MCF 10A (cell line): Measurements from ENCODE around the gene CAMK2G. TPM values are rescaled to one million over a fixed set of nuclear protein-coding genes. Genes with fewer than 3 reads are reported as not detected.
A peak's percentile ranks its signal among the peaks of the same experiment; 100 is the strongest.

Source experiments
- BruUV-seq: library from RNA; stranded (reverse); fragments of 400-500 nt; replicated peaks from 2 replicates; lab custom pipeline; 2021; lab: Mats Ljungman, UMichigan
- CTCF ChIA-PET: fragments of 300-600 bp; sonication (Branson Sonifier 250); formaldehyde crosslinking; extraction: SDS; loops from one replicate; lab custom pipeline; 2021; ENCODE audit warnings: antibody characterized with exemption, inconsistent platforms; lab: Yijun Ruan, JAX
- POLR2A ChIA-PET: fragments of 300-600, 350-650 bp; sonication (Branson Sonifier 250); formaldehyde crosslinking; extraction: SDS; loops from one replicate; lab custom pipeline; 2020; ENCODE audit warnings: antibody characterized with exemption, inconsistent platforms; lab: Yijun Ruan, JAX
- DNase-seq: peaks from one replicate; pipeline ENCODE4 v3.0.0-alpha.2; 2018; ENCODE audit not compliant: unreplicated experiment
- H3K27ac Mint-ChIP-seq: one replicate; pipeline ENCODE4 v1.8.0; 2022; ENCODE audit warnings: mild to moderate bottlenecking, low read depth, mixed read lengths; ENCODE audit not compliant: unreplicated experiment
- H3K27me3 Mint-ChIP-seq: one replicate; pipeline ENCODE4 v1.8.0; 2022; ENCODE audit warnings: mixed read lengths; ENCODE audit not compliant: insufficient read depth, unreplicated experiment
- H3K36me3 Mint-ChIP-seq: one replicate; pipeline ENCODE4 v1.8.0; 2022; ENCODE audit warnings: mild to moderate bottlenecking, moderate library complexity, mixed read lengths; ENCODE audit not compliant: insufficient read depth, unreplicated experiment
- H3K4me1 Mint-ChIP-seq: one replicate; pipeline ENCODE4 v1.8.0; 2022; ENCODE audit warnings: mixed read lengths; ENCODE audit not compliant: insufficient read depth, unreplicated experiment
- H3K4me3 Mint-ChIP-seq: one replicate; pipeline ENCODE4 v1.8.0; 2022; ENCODE audit warnings: mild to moderate bottlenecking, moderate library complexity, mixed read lengths; ENCODE audit not compliant: unreplicated experiment
- H3K9me3 Mint-ChIP-seq: one replicate; pipeline ENCODE4 v1.8.0; 2022; ENCODE audit warnings: mixed read lengths; ENCODE audit not compliant: unreplicated experiment
- CTCF ChIP-seq: fragments of 200-600 bp; IDR thresholded peaks from one replicate; pipeline ENCODE4 v1.8.0; 2022; ENCODE audit warnings: antibody characterized with exemption, mild to moderate bottlenecking; ENCODE audit not compliant: unreplicated experiment
- intact Hi-C: fragments of 100-400 bp; cut with micrococcal nuclease; formaldehyde crosslinking; loops from 2 replicates; pipeline ENCODE4 v1.14.1; 2022
- total RNA-seq: library from RNA; stranded (reverse); gene quantifications from 2 replicates; pipeline ENCODE4 v1.2.3, GENCODE V29; 2022

Gene CAMK2G
- total RNA-seq, 1 experiment from 2014 or later, result 10.9 TPM

- Mint-ChIP-seq H3K36me3 (no peaks in the 10 kb centered on the region), H3K9me3 (no peaks in the 10 kb centered on the region), H3K4me1 (peaks cover 66% of the 10 kb centered on the region), H3K4me3 (peak overlapping the region; percentile 5), H3K27me3 (no peaks in the 10 kb centered on the region), H3K27ac (peak overlapping the region; percentile 50)
- ChIA-PET POLR2A (interaction anchor here (0.7 to 12.9 kb wide), 20 partner anchors 8 to 777 kb away, joined by 3 to 361 read pairs (median 7); partner anchors contain the start of genes ADK, AP3M1, CHCHD1 and PLAU), CTCF (interaction anchor here (0.7 to 21.1 kb wide), 8 partner anchors 9 to 192 kb away, joined by 3 to 658 read pairs (median 20); no protein-coding TSS in a partner anchor)
- intact Hi-C loops, result loop anchor here (5.0 kb wide), 2 partner anchors 69 to 149 kb away; no protein-coding TSS in a partner anchor
- DNase-seq, result peak; percentile 56
- BruUV-seq, result TSS peak; percentile 40
- no peak for TF ChIP-seq CTCF
Observed at GRCh38 chr10:73888514-73888913, 14.2 kb upstream of the CAMK2G start.

GRCh38 chr10:73887294-73888039 lies 13.1 kb upstream of the CAMK2G start:
- peak overlapping the region; percentile 50 for H3K27ac Mint-ChIP-seq
- H3K4me1 Mint-ChIP-seq, result peaks cover 56% of the 10 kb centered on the region
- H3K36me3 Mint-ChIP-seq, result no peaks in the 10 kb centered on the region
- ChIA-PET CTCF (interaction anchor here (0.7 to 21.1 kb wide), 20 partner anchors 8 to 345 kb away, joined by 3 to 658 read pairs (median 6); no protein-coding TSS in a partner anchor), POLR2A (interaction anchor here (0.5 to 12.9 kb wide), 31 partner anchors 9 to 340 kb away, joined by 3 to 361 read pairs (median 4); partner anchors contain the start of genes ADK, AP3M1, CAMK2G and CHCHD1)
- no peaks in the 10 kb centered on the region for H3K27me3 Mint-ChIP-seq
- BruUV-seq, result no TSS peak
- no peak for TF ChIP-seq CTCF
- H3K9me3 Mint-ChIP-seq, result no peaks in the 10 kb centered on the region
- intact Hi-C loops, result loop anchor here (1.0 to 5.0 kb wide), 6 partner anchors 24 to 347 kb away; partner anchors contain the start of genes PLAU and VCL
- DNase-seq, result peak; percentile 97
- peak overlapping the region; percentile 54 for H3K4me3 Mint-ChIP-seq

- no peak for TF ChIP-seq CTCF
- peak overlapping the region; percentile 50 for H3K27ac Mint-ChIP-seq
- H3K27me3 Mint-ChIP-seq, result no peaks in the 10 kb centered on the region
- BruUV-seq, result no TSS peak
- intact Hi-C loops, result loop anchor here (1.0 to 5.0 kb wide), 8 partner anchors 25 to 348 kb away; partner anchors contain the start of genes PLAU and VCL
- no peak for DNase-seq
- peak overlapping the region; percentile 54 for H3K4me3 Mint-ChIP-seq
- ChIA-PET CTCF (interaction anchor here (0.5 to 21.1 kb wide), 49 partner anchors 7 to 1319 kb away, joined by 3 to 658 read pairs (median 4); no protein-coding TSS in a partner anchor), POLR2A (interaction anchor here (0.5 to 12.9 kb wide), 28 partner anchors 9 to 340 kb away, joined by 3 to 361 read pairs (median 4); partner anchors contain the start of genes ADK, AP3M1, CAMK2G and PLAU)
- no peaks in the 10 kb centered on the region for H3K36me3 Mint-ChIP-seq
- H3K9me3 Mint-ChIP-seq, result no peaks in the 10 kb centered on the region
- peaks cover 49% of the 10 kb centered on the region for H3K4me1 Mint-ChIP-seq
Observed at GRCh38 chr10:73886661-73887293, 12.4 kb upstream of the CAMK2G start.
